ENCODE data around the gene CFAP221.

CFAP221 gene

GRCh38 chr2:119537792-119538191 is 6.5 kb upstream of the CFAP221 start:
- DNase-seq = no peak

GRCh38 chr2:119541476-119541875 is 2.8 kb upstream of the CFAP221 start:
- DNase-seq = no peak

GRCh38 chr2:119544939-119545475 is 758 bp downstream of the CFAP221 start:
- DNase-seq = no peak

GRCh38 chr2:119545754-119546446 is 1.7 kb downstream of the CFAP221 start:
- DNase-seq = no peak

GRCh38 chr2:119546447-119546767 is 2.2 kb downstream of the CFAP221 start:
- no peak for DNase-seq

- DNase-seq = no peak
Measured at GRCh38 chr2:119548516-119549120, 4.4 kb downstream of the CFAP221 start.

GRCh38 chr2:119549241-119549640 is 5.0 kb downstream of the CFAP221 start:
- no peak for DNase-seq

GRCh38 chr2:119550346-119550745 is 6.1 kb downstream of the CFAP221 start:
- no peak for DNase-seq

- DNase-seq = no peak
Measured at GRCh38 chr2:119550856-119551255, 6.6 kb downstream of the CFAP221 start.

- DNase-seq = no peak
Measured at GRCh38 chr2:119552902-119553301, 8.7 kb downstream of the CFAP221 start.

GRCh38 chr2:119553687-119554344 is 9.6 kb downstream of the CFAP221 start:
- DNase-seq = no peak

- no peak for DNase-seq
Measured at GRCh38 chr2:119565481-119565880, 21.2 kb downstream of the CFAP221 start.

- no peak for DNase-seq
Measured at GRCh38 chr2:119567292-119567691, 23.0 kb downstream of the CFAP221 start.

GRCh38 chr2:119574108-119574815 is 30.0 kb downstream of the CFAP221 start:
- DNase-seq = no peak

GRCh38 chr2:119574864-119575263 is 30.6 kb downstream of the CFAP221 start:
- DNase-seq = no peak

GRCh38 chr2:119575439-119575838 is 31.2 kb downstream of the CFAP221 start:
- no peak for DNase-seq

GRCh38 chr2:119579424-119580295 is 35.4 kb downstream of the CFAP221 start:
- no peak for DNase-seq

- no peak for DNase-seq
Measured at GRCh38 chr2:119580550-119581072, 36.4 kb downstream of the CFAP221 start.

- DNase-seq = no peak
Measured at GRCh38 chr2:119583291-119583690, 39.0 kb downstream of the CFAP221 start.

- DNase-seq = no peak
Measured at GRCh38 chr2:119584469-119584868, 40.2 kb downstream of the CFAP221 start.

GRCh38 chr2:119586085-119586484 is 41.8 kb downstream of the CFAP221 start:
- DNase-seq = no peak

GRCh38 chr2:119590873-119591272 is 46.6 kb downstream of the CFAP221 start:
- DNase-seq = no peak

All from DMS79 treated with DMSO at 0.1 percent for 48 hours (cell line).